NAMALWA (cell line): Measurements from ENCODE around the gene ATP1A4.

Source experiments
- DNase-seq: peaks from one replicate; pipeline ENCODE4 v3.0.0-alpha.2; 2015; ENCODE audit warnings: low spot score

The ATP1A4 gene

GRCh38 chr1:160148121-160148520, 3.3 kb upstream of the ATP1A4 start:
- no peak for DNase-seq

- DNase-seq, result no peak
Observed at GRCh38 chr1:160149233-160149632, 2.2 kb upstream of the ATP1A4 start.

- DNase-seq, result no peak
Observed at GRCh38 chr1:160149716-160150115, 1.7 kb upstream of the ATP1A4 start.

- DNase-seq, result no peak
Observed at GRCh38 chr1:160154790-160155189, 3.4 kb downstream of the ATP1A4 start.

GRCh38 chr1:160156361-160156760, 5.0 kb downstream of the ATP1A4 start:
- no peak for DNase-seq

- no peak for DNase-seq
Observed at GRCh38 chr1:160157174-160157573, 5.8 kb downstream of the ATP1A4 start.

GRCh38 chr1:160158031-160158430, 6.6 kb downstream of the ATP1A4 start:
- DNase-seq, result no peak

- no peak for DNase-seq
Observed at GRCh38 chr1:160158534-160158933, 7.1 kb downstream of the ATP1A4 start.

- DNase-seq, result no peak
Observed at GRCh38 chr1:160159846-160160245, 8.4 kb downstream of the ATP1A4 start.

GRCh38 chr1:160161965-160162705, 10.7 kb downstream of the ATP1A4 start:
- peak; percentile 50 for DNase-seq

GRCh38 chr1:160162931-160163330, 11.5 kb downstream of the ATP1A4 start:
- no peak for DNase-seq

- DNase-seq, result no peak
Observed at GRCh38 chr1:160163615-160164014, 12.2 kb downstream of the ATP1A4 start.

- no peak for DNase-seq
Observed at GRCh38 chr1:160164121-160164520, 12.7 kb downstream of the ATP1A4 start.

GRCh38 chr1:160166166-160166868, 14.9 kb downstream of the ATP1A4 start:
- DNase-seq, result no peak

GRCh38 chr1:160167056-160167455, 15.7 kb downstream of the ATP1A4 start:
- DNase-seq, result no peak

- DNase-seq, result peak; percentile 44
Observed at GRCh38 chr1:160167580-160167979, 16.2 kb downstream of the ATP1A4 start.

GRCh38 chr1:160168016-160168415, 16.6 kb downstream of the ATP1A4 start:
- no peak for DNase-seq

- peak; percentile 24 for DNase-seq
Observed at GRCh38 chr1:160168609-160169369, 17.4 kb downstream of the ATP1A4 start.

- peak; percentile 40 for DNase-seq
Observed at GRCh38 chr1:160169553-160170399, 18.4 kb downstream of the ATP1A4 start.

- DNase-seq, result no peak
Observed at GRCh38 chr1:160171354-160171753, 20.0 kb downstream of the ATP1A4 start.

GRCh38 chr1:160171980-160172379, 20.6 kb downstream of the ATP1A4 start:
- no peak for DNase-seq

- DNase-seq, result no peak
Observed at GRCh38 chr1:160177231-160177630, 25.8 kb downstream of the ATP1A4 start.
